PC-3 (cell line): Measurements from ENCODE around the gene CDKL2.

Source experiments
- CTCF ChIP-seq: fragments of 300-600 bp; sonication (generic); conservative IDR thresholded peaks from 2 replicates; pipeline ENCODE4 v1.5.1; 2017; ENCODE audit warnings: antibody characterized with exemption, low read depth, mild to moderate bottlenecking, low read length
- EZH2 ChIP-seq: fragments of 300-600 bp; sonication (generic); IDR thresholded peaks from one replicate; pipeline ENCODE4 v1.6.1; 2017; ENCODE audit warnings: antibody characterized with exemption, mild to moderate bottlenecking, low read length; ENCODE audit not compliant: unreplicated experiment
- EZH2phosphoT487 ChIP-seq: fragments of 300-600 bp; sonication (generic); IDR thresholded peaks from 2 replicates; pipeline ENCODE4 v1.6.1; 2018; ENCODE audit warnings: mild to moderate bottlenecking, antibody characterized with exemption, low read length, borderline replicate concordance

DNA sequence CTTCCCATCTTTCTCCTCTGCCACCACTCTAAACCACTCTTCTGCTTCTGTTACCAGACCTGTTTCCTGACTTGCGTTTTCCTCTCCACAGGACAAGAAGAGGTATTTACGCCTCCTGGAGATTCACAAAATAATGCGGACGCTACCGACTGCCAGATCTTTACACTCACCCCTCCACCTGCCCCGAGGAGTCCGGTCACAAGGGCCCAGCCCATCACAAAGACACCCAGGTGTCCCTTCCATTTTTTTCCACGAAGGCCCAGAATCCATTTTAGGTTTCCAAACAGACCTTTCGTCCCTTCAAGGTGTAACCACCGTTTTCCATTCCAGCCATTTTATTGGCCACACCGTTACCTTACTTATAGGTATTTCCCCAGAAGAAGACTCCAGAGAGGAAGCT is 66.3 kb downstream of the CDKL2 start:
- TF ChIP-seq CTCF: no peak
- TF ChIP-seq EZH2phosphoT487: no peak
- no peak for TF ChIP-seq EZH2
